GM19438 (cell line): ENCODE data around the gene MYO10.

Experiments used
- ATAC-seq: cut with Tn5 transposase; IDR thresholded peaks from one replicate; pipeline ENCODE4 v1.9.1; 2021; ENCODE audit warnings: low read depth; ENCODE audit not compliant: unreplicated experiment

The MYO10 gene

DNA sequence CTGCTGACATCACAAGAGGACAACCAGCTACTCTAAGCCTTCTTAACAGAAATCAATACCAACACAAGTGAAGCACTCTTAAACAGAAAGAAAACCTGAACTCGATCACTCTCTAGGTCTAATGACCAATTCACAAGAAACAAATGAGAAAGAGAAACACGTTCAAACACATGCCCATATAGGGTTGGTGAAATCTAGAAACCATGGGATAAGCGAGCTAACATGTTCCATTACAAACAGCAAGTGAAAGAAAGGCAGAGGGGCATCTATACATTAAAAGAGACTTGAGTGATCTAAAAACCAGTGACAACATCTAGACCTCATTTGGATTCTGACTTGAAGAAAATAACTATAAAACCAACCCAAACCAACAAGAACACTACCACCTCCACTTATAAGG lies 244.4 kb downstream of the MYO10 start:
- ATAC-seq, result no peak

DNA sequence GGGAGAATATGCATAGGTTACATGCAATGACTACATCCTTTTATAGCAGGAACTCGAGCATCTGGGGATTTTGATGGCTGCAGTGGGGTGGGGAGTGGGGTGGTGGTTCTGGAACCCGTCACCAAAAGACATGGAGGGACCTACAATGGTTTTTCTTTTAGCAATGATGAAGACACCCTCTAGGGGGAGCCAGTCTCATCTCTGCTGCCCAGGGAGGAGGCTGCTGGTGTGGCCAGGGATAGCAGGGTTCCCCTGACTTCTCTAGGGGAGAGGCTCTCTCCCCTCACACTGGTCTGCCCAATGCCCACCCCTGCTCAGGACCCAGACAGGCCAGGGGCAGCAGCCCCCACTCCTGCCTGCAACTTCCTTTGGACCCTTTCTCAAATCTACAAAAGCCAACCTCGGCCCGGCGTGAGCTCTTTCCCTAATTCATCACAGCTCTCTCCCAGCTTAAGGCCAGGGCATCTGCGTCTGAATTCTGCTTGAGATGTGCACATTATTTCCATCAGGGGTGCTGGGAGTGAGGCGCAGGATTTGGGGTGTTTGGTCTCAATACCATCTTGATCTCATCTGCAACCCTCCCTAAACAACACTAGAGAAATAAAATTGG lies 245.7 kb downstream of the MYO10 start:
- ATAC-seq, result no peak

DNA sequence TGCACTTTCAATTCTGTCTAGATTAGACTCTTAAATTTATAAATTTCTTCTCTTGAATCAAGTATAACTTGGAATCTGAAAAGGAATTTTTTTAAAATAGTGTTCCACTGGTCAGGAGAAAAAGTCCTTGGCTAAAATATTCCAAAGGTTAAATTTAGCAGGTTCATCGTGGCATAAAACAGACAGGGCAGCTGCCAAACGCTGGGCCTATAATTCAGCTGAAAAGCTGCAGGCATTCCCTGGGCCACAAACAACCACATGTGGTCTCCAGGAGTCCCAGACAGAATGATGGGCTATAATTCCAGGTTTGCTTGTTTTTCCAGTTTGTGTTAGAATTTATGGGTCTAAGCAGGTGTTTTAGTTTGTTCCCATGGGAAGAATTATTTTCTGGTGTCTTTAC lies 248.2 kb downstream of the MYO10 start:
- ATAC-seq, result no peak

DNA sequence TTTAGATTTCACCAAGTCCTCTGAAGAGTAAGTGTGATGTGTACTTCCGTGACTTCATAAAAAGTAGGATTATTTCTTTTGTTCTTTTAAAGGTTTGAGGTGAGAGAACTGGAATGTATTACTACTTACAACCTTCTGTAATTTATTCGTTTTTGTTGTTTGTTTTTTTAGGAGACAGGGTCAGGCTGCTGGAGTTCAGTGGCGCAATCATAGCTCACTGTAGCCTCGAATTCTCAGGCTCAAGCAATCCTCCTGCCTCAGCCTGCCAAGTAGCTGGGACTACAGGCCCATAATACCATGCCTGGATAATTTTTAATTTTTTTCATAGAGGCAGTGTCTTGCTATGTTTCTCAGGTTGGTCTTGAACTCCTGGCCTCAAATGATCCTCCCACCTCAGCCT lies 251.0 kb downstream of the MYO10 start:
- no peak for ATAC-seq

DNA sequence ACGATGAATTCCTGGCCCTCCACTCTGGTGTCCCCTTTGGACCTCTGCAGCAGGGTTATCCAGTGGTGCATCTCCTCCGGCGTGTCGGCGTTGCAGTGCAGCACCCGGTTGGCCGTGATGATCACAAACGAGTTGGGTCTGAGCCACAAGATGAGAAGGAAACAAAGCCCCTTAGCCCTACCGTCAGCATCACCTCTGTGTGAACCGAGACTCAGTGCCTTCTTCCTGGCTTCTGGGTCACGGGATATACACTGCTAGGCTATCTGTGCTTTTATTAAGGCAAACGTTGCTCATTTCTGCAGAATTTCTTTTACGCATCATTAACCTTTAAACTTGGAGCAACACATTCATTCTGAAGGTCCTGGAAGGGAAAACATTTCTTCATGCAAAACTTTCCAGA lies 254.2 kb downstream of the MYO10 start:
- ATAC-seq, result no peak

DNA sequence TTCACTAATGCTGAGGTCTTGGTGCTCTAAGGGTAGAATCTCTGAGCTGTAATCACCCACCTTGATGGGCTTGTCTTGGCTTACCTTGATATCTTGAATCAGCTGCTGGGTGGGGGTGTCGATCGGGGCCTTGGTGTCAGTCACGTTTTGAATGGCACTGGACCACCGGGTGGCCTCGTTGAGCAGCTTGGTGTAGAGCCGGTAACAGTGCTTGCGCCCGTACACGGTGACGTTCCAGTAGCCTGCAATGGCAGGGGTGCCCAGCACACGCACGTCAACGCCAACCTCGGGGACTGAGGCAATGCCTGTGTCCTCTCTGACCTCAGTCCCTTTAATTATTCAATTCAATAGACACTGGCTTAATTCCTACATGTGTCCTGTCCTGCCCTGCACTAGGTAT lies 256.2 kb downstream of the MYO10 start:
- ATAC-seq, result no peak

DNA sequence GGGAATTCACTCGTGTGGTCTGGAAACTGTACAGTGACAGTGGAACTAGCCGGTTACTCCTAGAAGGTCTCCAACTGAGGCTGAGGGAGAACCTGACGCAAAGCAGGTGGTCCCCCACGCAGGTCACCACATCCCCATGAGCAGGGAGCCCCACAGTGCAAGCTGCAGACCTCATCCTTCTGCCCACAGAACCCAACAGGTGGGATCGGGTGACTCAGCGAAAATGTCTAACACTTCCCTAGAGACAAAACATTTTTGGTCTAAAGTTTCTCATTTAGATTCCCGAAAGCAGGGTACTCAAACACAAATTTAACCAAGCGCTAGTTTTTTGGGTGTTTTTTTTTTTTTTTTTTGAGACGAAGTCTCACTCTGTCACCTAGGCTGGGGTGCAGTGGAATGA lies 256.9 kb downstream of the MYO10 start:
- no peak for ATAC-seq

DNA sequence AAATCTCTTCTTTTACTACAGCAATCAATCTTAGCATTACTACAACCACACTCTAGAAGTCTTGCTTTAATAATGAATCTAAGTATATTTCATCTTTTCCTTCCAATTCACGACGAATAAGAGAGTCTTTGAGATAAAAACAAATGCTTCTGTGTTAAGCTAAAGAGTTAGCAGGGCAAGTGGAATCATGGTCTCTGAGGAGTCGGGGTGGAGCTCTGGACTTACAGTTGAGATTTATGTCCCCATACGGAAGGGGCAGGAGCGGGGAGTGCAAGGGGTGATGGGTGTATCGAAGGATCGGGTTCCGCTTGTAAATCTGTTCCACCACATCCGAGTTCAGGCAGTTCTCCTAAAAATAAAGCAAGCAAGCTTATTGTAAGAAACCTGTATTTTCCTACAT lies 260.3 kb downstream of the MYO10 start:
- ATAC-seq, result no peak

DNA sequence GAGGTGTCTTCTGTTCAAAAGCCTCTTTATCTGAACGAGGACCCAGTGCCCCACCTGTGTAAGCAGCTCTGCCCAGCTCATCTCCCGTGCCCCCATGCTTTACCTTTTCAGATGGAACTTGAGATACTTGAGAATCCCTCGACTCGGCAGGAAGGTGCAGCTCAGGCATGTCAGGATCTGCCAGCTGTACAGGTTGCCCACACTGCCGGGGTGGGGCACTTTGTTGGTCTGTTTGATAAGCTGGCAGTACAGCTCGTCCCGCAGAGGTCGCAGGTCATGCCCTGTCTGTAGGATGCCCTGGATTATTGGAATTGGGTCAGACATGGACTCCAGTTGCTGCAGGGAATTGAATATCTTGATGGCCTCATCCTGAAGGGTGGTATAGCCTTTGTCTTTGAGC lies 261.3 kb downstream of the MYO10 start:
- ATAC-seq, result no peak

DNA sequence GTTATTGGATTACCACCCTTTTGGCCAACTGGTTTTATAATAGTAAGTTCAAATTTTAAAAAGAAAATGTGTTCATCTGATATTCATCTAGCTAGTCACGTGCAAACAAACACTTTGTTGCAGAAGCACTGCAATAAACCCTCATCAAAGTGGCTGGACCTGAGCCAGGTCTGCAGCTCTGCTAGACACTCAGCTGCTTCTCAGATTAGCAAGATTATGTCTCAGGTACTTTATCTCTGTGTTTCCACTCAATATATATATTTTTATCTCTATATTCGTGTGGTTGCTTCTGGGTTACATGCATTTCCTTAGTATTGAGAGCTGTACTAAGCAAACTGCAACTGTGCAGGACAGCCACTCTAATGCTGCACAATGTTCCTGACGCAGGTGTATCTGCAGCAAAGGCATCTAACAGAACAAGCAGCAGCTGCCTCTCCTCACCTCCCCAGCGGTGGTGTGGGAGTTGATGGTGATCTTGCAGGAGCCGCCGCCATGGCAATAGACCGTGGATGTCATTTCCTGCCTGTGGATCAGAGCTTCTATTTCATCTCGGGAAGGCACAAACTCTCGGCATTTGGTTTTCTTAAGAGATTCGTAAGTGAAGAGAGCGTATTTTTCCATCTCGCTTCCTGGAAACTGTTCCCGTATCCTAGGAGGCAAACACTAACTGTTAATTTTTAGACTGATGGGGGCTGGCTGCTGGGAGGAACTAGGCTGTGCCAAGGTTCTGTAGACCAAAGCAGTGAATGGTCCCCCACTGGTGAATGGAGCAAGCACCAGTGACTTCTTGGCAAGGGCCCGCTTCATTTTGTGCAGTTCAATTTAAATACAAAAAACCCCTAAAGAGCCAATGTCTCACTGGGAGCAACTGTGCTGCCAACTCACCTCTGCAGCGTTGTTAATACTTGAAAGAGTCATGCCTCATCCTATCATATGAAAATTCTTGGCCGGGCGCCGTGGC lies 262.6 kb downstream of the MYO10 start:
- no peak for ATAC-seq

DNA sequence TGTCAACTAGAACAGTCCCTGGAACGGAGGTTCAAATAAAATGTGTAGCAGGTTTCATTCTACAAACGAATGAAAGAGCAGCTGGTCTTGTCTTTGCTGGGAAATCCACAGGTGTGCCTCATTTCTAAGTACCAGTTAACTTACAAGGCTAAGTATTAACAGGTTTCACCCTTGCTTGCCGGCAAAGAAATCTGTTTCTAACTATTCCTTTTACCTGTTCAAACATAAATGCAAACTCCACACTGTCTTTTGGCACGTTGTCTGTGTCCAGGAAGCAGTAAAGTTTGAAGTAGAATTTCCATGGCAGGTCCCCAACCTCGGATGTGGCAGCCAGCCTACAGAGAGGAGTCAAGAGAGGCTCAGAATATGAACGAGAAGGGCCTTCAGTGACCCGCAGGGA lies 264.9 kb downstream of the MYO10 start:
- no peak for ATAC-seq

DNA sequence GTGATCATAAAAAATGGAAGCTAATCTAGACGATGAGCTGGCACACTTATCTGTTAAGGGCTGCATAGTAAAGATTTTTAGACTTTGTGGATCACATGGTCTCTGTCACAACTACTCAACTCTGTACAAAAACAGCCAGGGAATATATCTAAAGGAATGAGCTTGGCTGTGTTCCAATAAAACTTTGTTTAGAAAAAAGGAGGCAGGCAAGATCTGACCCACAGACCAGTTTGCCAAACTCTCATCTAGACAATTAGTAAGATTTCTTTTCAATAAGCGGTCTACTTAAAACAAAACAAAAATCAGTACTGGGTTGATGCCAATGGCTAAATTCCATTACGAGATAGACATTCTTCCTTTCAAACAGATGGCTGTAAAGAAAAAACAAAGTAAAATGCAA lies 266.3 kb downstream of the MYO10 start:
- ATAC-seq, result no peak

DNA sequence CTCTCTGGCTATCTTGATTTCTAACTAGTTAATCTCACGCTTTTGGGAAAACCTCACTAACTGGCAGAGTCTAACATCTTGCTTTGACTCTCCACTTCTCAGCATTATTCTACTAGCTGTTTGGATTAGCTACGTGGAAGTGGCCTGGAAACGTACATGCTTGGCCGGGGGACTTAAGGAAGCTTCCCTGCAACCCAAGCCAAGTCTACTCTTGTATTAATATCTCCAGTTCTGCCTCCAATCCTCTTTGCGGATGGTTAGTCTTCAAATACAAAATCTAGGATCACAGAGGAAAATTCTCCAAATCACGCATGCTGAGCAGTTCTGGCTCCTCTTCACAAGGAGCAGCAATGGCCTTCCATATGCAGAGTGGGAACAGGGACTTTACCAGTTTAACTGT lies 267.5 kb downstream of the MYO10 start:
- ATAC-seq, result no peak

DNA sequence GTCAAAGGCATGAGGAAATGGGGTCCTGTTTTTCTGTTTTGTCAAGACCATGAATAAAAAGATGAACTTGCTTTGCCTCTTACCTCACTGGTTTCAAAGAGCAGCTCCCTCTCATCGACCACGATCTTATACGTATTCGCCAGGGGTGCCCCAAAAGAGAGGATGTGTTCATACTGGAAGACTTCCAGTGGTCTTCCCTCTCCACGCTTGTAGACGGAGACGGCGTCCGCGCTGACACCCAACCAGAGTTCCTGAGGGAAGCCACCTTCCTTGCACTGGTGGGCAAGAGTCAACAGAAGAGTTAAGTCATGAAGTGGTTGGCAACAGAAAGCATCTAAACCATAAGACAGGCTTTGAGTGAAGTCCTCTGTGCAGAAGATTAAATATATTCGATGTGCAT lies 267.9 kb downstream of the MYO10 start:
- ATAC-seq, result no peak

DNA sequence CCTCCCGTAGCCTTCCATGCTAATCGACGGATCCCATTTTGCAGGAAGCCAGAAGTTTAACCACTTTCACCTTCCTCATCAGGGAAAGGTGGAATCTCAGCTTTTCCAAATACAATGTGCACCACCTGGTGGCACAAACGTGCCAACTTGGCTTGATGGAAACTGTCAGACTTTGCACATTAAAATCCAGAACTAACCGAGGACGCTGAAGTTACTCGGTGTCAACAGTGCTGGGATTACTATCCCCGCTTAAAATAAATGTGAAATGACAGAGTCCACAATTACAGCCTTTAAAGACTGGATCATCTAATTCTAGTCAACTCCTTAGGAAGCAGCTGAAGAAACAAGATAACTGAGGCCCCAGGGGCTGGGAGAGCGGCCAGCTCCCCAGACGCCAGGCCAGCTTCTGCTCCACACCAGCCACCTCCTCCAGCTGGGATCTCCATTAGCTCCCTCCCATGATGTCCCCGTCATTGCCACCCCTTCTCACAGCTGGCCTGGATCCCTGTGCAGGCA lies 269.1 kb downstream of the MYO10 start:
- ATAC-seq, result no peak

DNA sequence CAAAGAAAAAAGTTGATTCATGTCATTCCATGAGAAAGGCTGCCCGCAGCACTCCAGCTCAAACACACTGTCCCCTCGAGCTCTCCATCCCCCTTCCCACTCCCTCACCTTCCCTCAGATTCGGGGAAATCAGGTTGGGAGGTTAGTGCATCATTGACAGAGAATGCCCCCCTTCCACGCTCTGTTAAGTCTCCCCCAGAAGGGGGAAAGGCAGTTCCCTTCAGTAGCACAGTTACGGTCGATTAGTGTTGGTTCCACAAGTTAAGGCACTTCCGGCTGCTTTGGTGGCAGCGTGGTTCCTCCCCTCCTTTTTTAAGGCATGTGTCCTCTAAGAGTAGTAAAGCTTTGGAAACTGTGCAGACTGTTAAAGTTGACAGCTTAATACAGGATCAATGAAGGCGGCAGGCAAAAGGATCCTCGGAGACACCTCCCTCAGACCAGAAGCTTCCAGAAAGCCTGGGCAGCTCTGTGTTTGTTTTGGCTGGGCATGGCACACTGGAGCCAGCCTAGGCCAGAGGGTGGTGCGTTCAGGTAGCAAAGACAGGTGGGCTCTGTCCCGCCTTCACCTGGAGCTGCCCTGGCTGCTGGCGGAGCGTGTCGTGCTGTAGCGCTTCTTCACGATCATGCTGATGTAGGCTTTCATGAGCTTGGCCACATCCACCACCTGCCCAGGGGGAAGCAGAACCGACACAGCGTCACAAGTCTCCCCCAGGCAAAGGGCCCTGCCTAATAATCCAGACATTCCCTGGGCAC lies 269.8 kb downstream of the MYO10 start:
- no peak for ATAC-seq

DNA sequence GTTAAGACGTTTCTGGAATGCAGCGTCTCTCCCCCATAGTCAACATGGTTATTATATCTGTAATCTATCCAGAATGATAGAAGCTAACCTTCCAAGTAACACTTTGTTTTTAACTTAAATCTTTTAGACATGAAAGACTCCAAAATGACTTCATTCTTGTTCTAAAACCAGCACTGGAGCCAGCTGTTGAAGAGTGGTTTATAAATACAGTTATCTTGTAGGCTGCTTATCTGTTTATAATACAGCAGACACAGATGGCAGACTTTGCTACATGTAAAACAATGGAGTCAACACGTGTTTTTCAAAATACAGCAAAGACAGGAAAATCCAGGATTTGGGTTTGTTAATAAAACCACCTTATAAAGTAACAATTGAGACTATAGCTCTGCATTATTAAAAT lies 270.5 kb downstream of the MYO10 start:
- no peak for ATAC-seq

DNA sequence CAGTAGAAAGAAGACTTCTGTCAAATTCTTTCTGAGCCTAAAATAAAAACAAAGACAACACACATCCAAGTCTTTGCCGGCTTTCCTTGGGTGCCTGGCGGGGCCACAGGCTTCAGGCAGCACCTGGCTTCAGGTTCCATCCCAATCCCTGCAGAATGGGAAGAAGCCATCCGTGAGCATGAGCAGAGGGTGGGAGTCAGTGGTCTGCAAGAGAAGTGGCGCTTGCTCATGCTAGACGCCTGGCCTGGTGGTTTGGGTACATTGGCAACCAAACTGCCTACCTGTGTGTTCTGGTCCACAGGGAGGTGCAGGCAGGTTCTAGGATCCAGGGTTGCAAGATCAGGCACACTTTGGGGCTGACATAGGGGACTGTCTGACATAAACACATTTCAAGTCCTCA lies 271.7 kb downstream of the MYO10 start:
- no peak for ATAC-seq

DNA sequence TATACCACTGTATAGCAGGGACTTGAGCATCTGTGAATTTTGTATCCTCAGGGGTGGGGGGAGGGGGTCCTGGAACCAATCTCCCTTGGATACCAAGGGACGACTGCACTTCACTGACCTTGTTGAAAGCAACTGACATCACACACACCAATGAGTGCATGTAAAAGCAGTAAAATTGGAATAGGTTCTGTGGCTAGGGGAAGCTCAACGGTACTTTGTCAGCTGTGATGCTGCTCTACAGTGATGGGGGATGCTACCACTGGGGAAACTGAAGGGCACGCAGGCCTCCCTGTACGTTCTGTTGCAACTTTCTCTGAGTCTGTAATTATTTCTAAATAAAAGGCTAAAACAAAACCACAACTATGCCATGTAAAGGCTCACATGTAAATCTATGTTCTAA lies 272.2 kb downstream of the MYO10 start:
- ATAC-seq, result no peak

DNA sequence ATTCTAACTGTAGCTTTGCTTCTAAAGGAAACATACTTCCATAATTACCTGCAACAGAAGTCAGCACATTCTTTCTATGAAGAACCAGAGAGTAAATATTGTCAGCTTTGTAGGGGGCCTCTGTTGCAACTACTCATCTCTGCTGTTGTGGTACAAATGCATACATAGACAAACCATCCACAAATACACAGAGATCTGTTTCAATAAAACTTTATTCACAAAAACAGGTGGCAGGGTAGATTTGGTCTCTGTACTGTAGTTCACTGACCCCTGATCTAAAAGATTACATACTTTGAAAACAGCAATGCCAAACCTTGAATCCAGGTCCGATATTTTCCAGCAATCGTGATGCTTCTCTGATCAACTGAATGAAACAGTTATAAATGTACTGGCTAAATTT lies 274.4 kb downstream of the MYO10 start:
- ATAC-seq, result no peak

DNA sequence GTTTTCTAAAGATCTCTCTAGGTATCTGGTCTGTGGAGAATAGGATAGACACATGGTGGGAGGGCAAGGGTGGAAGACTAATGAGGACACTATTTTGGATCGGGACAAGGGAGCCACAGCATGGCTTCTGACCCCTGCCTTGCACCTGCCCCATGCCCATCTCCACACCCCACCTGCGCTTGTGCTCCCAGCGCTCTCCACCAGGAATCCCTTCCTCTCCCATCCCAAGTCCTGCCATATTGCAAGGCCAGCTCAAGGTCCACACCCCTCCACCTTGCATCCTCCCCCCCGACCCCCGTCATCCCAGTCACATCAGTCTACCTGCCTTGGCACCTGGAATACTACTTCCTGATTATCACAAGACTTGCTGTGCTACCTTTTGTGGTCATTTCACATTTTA lies 275.1 kb downstream of the MYO10 start:
- no peak for ATAC-seq
